Fibroblast of skin of right quadriceps (primary cell): ENCODE results near the gene PC.
A peak's percentile ranks its signal among the peaks of the same experiment; 100 is the strongest.
"Not testable (repeated sequence)": the region's sequence is repeated elsewhere in the genome, so short reads cannot be mapped to it uniquely, and the experiment has no call there.

Experiments used
- DNase-seq: peaks from one replicate; pipeline ENCODE4 v3.0.0-alpha.2; 2013

The PC gene, protein sequence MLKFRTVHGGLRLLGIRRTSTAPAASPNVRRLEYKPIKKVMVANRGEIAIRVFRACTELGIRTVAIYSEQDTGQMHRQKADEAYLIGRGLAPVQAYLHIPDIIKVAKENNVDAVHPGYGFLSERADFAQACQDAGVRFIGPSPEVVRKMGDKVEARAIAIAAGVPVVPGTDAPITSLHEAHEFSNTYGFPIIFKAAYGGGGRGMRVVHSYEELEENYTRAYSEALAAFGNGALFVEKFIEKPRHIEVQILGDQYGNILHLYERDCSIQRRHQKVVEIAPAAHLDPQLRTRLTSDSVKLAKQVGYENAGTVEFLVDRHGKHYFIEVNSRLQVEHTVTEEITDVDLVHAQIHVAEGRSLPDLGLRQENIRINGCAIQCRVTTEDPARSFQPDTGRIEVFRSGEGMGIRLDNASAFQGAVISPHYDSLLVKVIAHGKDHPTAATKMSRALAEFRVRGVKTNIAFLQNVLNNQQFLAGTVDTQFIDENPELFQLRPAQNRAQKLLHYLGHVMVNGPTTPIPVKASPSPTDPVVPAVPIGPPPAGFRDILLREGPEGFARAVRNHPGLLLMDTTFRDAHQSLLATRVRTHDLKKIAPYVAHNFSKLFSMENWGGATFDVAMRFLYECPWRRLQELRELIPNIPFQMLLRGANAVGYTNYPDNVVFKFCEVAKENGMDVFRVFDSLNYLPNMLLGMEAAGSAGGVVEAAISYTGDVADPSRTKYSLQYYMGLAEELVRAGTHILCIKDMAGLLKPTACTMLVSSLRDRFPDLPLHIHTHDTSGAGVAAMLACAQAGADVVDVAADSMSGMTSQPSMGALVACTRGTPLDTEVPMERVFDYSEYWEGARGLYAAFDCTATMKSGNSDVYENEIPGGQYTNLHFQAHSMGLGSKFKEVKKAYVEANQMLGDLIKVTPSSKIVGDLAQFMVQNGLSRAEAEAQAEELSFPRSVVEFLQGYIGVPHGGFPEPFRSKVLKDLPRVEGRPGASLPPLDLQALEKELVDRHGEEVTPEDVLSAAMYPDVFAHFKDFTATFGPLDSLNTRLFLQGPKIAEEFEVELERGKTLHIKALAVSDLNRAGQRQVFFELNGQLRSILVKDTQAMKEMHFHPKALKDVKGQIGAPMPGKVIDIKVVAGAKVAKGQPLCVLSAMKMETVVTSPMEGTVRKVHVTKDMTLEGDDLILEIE

GRCh38 chr11:66958232-66958955 is at the start of gene PC:
TSS of gene PC (minus strand) at chr11:66958383. CDS start at chr11:66872159, 86,224 bp downstream.
- peak; percentile 100 for DNase-seq

- DNase-seq: no peak
Observed at GRCh38 chr11:67007126-67007525, 48.9 kb upstream of the PC start.

- DNase-seq: peak; percentile 37
Observed at GRCh38 chr11:67006029-67006884, 48.1 kb upstream of the PC start.

GRCh38 chr11:67005200-67005599 is 47.0 kb upstream of the PC start:
- DNase-seq: not testable (repeated sequence)

GRCh38 chr11:67002921-67003411 is 44.8 kb upstream of the PC start:
- no peak for DNase-seq

DNA sequence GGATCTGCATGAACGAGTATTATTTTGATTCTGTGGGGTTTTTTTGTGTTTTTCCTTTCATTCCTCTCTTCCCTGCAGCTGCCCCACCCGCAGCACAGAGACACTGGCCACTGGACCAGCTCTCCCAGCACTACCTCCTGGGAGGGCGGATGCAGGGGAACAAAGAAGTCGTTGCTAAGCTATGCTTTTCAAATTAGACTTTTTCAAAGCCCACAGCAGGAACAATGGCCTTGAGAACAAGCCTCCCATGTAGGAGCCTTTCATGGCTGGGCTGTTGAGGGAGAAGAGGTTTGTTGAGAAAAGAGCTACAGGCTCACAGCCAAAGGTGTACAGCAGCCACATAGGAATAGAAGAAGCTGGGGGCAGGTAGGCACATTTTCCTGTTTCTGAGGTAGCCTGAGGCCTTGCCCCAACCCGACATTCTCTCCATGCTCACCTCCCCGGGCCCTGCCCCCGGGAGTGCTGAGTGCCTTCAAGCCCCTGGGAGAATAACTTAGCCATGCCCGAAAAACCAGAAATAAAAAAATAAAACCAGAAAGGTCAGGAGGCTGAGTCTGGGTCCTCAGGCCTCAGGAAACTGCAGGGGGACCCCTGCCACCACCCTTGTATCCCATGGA is 44.2 kb upstream of the PC start:
- no peak for DNase-seq

- no peak for DNase-seq
Observed at GRCh38 chr11:67001332-67001731, 43.1 kb upstream of the PC start.

DNA sequence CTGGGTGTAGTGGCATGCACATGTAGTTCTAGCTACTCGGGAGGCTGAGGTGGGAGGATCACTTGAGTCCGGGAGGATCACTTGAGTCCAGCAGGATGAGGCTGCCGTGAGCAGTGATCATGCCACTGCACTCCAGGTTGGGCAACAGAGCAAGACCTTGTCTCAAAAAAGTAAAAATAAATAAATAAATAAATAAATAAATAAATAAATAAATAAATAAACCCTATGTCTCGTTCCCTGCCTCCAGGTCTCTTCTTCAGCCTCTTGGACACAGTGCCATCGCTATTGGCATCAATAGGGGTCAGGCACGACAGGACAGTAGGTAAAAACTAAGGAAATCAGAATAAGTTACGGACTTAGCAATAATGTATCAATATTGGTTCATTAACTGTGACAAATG is 41.4 kb upstream of the PC start:
- no peak for DNase-seq

GRCh38 chr11:66996609-66997273 is 38.6 kb upstream of the PC start:
- DNase-seq: peak; percentile 17

DNA sequence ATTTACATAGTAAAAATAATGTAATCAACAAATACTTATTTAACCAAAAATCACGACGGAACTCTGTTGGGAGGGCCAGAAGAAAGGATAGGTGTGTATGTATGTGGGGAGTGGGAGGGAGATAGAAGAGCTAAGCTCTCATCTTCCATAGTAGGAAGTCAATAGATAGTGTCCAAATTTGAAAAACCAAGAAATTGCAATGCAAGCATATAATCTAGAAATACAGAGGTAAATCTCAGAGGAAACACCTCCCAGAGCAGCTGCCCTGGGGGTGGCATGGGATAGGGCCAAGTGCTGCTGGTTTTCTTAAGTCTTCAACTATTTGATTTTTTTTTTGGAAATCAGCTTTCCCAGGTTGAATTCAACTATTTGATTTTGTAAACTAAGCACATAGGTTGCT is 33.9 kb upstream of the PC start:
- DNase-seq: no peak

- DNase-seq: not testable (repeated sequence)
Observed at GRCh38 chr11:66989360-66989759, 31.2 kb upstream of the PC start.

GRCh38 chr11:66988741-66989140 is 30.6 kb upstream of the PC start:
- not testable (repeated sequence) for DNase-seq

- DNase-seq: no peak
Observed at GRCh38 chr11:66987924-66988637, 29.9 kb upstream of the PC start.

DNA sequence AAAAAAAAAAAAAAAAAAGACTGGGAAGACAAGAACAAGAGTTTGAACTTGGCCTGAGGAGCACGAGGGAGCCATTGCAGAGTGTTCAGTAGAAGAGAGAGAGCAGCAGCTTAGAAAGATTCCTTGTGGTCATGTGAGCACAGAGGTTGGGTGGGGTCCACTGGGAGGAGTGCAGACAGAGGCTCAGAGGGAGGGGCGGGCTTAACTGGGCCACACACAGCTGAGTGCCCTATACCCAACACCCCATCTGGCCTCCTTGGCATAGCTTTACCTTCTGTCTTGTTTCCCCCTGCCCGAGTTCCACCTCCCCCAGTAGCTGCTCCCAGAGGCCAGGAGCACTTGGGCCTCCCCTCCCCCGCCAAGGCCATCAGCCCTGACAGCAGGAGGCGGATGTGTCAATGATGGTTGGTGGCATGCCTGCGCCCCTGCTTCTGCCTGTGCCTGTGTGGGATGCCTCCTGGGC is 29.0 kb upstream of the PC start:
- DNase-seq: no peak

DNA sequence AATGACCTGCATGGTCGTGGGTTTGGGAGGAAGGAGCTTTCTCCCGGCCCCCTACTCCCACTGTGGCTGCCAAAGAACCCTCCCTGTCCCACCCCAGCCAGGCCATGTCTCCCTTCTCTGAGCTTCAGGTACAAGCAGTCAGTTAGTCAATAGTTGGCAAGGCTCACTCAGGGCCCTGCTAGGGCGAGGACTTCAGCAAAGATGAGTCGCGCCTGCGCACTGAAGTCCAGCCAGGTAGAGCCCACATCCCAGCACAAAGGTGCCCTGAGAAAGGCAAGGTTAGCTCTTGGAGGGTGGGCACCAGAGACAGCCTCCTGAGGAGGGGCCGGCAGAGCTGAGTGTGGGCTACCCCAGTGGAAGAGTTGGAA is 28.0 kb upstream of the PC start:
- DNase-seq: no peak

DNA sequence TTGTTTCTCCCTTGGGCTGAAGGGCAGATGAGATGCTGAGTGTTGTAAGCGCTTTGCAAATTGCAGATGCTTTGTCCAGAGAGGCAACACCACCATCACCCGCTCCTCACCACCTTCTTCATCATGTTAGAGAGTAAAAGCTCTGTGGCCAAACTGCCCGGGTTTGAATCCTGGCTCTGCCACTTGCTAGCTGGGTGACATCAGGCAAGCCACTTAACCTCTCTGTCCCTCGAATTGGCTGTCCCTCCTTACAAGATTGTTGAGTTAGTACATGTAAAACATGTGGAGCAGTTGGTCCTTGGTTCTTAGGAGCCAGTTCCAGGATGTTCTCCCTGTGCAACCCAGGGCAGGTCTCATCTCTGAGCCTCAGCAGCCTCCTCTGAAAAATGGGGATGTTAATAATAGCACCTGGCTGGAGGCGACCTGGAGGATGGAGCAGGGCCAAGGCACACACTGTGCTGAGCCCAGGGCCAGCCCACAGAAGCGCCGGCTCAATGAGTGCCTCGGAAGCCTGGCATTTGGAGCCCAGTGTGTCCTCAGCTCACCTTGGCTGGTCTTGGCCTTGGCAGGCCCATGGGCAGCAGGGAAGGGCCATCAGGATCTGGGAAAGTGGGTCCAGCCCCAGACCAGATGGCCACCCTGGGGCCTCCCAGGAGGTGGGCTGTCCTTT is 27.5 kb upstream of the PC start:
- DNase-seq: no peak

DNA sequence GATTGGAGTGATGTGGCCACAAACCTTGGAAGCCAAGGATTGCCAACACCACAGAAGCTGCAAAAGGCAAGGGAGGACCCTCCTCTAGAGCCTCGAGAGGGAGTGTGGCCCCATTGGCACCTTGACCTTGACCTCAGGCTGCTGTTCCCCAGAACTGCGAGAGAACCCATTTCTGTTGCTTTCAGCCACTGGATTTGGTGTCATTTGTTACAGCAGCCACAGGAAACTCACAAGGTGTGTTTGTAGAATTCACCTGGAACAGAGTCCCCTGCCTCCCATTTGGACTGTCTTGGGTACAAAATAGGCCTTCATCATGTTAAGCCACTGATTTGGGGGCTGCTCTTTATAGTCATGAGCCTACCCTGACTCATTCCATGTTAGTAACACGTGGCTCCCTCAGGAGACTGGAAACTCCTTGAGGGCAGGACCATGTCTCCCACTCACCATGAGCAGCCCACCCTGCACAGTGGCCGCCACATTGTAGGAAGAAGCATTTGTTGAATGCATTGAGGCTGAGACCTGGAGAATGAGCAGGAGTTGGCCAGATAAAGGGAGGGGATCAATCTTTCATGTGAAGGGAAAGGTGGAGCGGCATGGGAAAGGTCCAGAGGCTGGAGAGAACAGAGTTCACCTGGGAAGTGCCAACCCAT is 25.2 kb upstream of the PC start:
- DNase-seq: no peak

DNA sequence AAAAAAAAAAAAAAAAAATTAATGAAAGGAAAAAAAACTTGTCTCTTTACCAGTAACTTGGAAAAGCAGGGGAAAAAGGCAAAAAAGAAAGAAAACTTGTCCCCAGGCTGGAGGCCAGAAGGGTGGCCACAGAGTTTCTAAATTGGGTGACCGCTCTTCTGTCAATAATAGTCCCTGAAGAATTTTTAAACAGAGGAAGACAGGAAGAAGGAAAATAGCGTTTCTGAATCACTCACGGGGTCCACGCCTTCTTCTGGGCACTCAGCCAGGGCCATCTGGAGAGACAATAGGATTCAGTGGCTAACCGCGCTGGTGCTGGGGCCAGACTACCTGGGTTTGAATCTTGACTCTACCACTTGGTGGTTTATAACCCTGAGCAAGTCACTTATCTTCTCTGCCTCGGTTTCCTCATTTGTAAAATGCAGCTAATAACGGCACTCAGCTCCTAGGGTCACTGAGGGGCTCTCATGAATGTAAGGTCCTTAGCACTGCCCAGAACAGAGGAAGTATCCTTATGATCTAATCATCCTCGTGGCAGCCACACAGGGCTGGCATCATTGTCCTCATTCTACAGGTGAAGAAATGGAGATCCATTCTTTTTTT is 23.9 kb upstream of the PC start:
- peak; percentile 94 for DNase-seq
